Esophagus muscularis mucosa (tissue), 4 donors: ENCODE measurements around the gene CENPE. TPM values are rescaled to one million over a fixed set of nuclear protein-coding genes. Genes with fewer than 3 reads are reported as not detected.
"Not testable (repeated sequence)": the region's sequence is repeated elsewhere in the genome, so short reads cannot be mapped to it uniquely, and the experiment has no call there.

Experiments used
- DNase-seq: peaks from one replicate; pipeline ENCODE4 v3.0.0-alpha.2; 2017; ENCODE audit errors: extremely low spot score
- H3K27ac ChIP-seq, 4 donors: fragments of 200-600 bp; sonication (generic); replicated peaks in 1 of 4; 1 replicate in 3 of 4; 2 replicates in 1 of 4; pipeline ENCODE4 v1.5.1; 2016 to 2019; ENCODE audit warnings: mild to moderate bottlenecking in 1 of 4
- H3K27me3 ChIP-seq, 4 donors: fragments of 200-600 bp; sonication (generic); one replicate each; pipeline versions ENCODE4 v1.5.1 to v1.6.0; 2016 to 2019
- H3K36me3 ChIP-seq, 4 donors: fragments of 200-600 bp; sonication (generic); one replicate each; pipeline ENCODE4 v1.5.1; 2016 to 2019
- H3K4me1 ChIP-seq, 4 donors: fragments of 200-600 bp; sonication (generic); one replicate each; pipeline ENCODE4 v1.5.1; 2016 to 2019
- H3K4me3 ChIP-seq, 4 donors: fragments of 200-600 bp; sonication (generic); 1 replicate in 2 of 4; 2 replicates in 2 of 4; pipeline ENCODE4 v1.5.1; 2016 to 2019; ENCODE audit warnings: mild to moderate bottlenecking in 4 of 4, moderate library complexity in 1 of 4
- H3K9me3 ChIP-seq, 4 donors: fragments of 200-600 bp; sonication (generic); 1 replicate in 3 of 4; 2 replicates in 1 of 4; pipeline ENCODE4 v1.5.1; 2016 to 2019
- EP300 ChIP-seq: sonication (generic); formaldehyde crosslinking; IDR thresholded peaks from one replicate; pipeline ENCODE4 v1.6.1; 2017; ENCODE audit warnings: antibody characterized with exemption
- POLR2A ChIP-seq: fragments of 450-650 bp; IDR thresholded peaks from one replicate; pipeline ENCODE4 v1.6.1; 2017; ENCODE audit warnings: antibody characterized with exemption, moderate library complexity, mild to moderate bottlenecking, low read depth
- POLR2AphosphoS5 ChIP-seq, 2 donors: sonication (generic); formaldehyde crosslinking; IDR thresholded peaks; one replicate each; pipeline ENCODE4 v1.6.1; 2017; ENCODE audit warnings: antibody characterized with exemption in 2 of 2
- WGBS: methylation state at CpG from one replicate; pipeline ENCODE4 v1.1.5; 2018; 5-methylcytosine and 5-hydroxymethylcytosine counted together
- intact Hi-C: fragments of 100-400 bp; cut with DNase I; formaldehyde crosslinking; loops from one replicate; pipeline ENCODE4 v1.15.1; 2023
- total RNA-seq, 4 donors: library from RNA; depleted of rRNA; stranded (reverse); fragments of >200 nt; gene quantifications; one replicate each; pipeline versions ENCODE4 v1.1.0 to v1.2.1, GENCODE V29; 2016
- TF ChIP-seq, protein P1 (sequence below), 3 experiments: fragments of 200-600 bp in 2 of 3; fragments of 450-650 bp in 1 of 3; sonication (generic) in 2 of 3; IDR thresholded peaks; one replicate each; pipeline ENCODE4 v1.5.1; 2017 to 2019; ENCODE audit warnings: antibody characterized with exemption in 3 of 3, mild to moderate bottlenecking in 2 of 3, moderate library complexity in 1 of 3

Gene CENPE
- total RNA-seq, 4 donors from 2014 or later = 0.42 to 1.2 (median 0.69) TPM

DNA sequence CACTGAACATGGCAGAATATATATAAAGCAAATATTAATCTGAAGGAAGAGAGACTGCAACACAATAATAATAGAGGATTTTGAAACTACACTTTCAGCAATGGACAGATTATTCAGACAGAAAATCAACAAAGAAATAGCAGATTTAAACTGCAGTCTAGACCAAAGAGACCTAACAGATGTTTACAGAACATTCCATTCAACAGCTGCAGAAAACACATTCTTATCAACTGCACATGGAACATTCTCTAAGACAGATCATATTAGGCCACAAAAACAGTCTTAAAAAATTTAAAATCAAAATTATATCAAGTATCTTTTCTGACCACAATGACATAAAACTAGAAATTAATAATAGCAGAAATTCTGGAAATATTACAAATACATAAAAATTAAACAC, 27.1 kb downstream of the CENPE start:
- Histone ChIP-seq H3K4me1 (no peaks in the 10 kb centered on the region), H3K4me3 (no peak overlapping the region), H3K27ac (no peak overlapping the region), H3K27me3 (no peaks in the 10 kb centered on the region), H3K36me3 (peaks cover 0 to 9% (median 0%) of the 10 kb centered on the region in 4 donors), H3K9me3 (peaks cover 0 to 9% (median 3%) of the 10 kb centered on the region in 4 donors)
- DNase-seq = no peak
- intact Hi-C loops = no loop called here
- TF ChIP-seq, protein P1, sequence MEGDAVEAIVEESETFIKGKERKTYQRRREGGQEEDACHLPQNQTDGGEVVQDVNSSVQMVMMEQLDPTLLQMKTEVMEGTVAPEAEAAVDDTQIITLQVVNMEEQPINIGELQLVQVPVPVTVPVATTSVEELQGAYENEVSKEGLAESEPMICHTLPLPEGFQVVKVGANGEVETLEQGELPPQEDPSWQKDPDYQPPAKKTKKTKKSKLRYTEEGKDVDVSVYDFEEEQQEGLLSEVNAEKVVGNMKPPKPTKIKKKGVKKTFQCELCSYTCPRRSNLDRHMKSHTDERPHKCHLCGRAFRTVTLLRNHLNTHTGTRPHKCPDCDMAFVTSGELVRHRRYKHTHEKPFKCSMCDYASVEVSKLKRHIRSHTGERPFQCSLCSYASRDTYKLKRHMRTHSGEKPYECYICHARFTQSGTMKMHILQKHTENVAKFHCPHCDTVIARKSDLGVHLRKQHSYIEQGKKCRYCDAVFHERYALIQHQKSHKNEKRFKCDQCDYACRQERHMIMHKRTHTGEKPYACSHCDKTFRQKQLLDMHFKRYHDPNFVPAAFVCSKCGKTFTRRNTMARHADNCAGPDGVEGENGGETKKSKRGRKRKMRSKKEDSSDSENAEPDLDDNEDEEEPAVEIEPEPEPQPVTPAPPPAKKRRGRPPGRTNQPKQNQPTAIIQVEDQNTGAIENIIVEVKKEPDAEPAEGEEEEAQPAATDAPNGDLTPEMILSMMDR (IDR thresholded peaks at IDR 0.05) = no peak
- TF ChIP-seq POLR2A = no peak

DNA sequence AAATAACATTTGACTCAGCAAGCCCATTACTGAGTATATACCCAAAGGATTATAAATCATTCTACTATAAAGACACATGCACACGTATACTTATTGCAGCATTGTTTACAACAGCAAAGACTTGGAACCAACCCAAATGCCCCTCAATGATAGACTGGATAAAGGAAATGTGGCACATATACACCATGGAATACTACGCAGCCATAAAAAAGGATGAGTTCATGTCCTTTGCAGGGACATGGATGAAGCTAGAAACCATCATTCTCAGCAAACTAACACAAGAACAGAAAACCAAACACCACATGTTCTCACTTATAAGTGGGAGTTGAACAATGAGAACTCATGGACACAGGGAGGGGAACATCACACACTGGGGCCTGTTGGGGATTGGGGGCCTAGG, 28.4 kb downstream of the CENPE start:
- 97% methylated on average over 2 of the region's 2 CpGs for WGBS
- intact Hi-C loops, H3K27ac ChIP-seq, H3K4me3 ChIP-seq, DNase-seq, H3K36me3 ChIP-seq, H3K9me3 ChIP-seq, H3K4me1 ChIP-seq, H3K27me3 ChIP-seq: not testable (repeated sequence)

DNA sequence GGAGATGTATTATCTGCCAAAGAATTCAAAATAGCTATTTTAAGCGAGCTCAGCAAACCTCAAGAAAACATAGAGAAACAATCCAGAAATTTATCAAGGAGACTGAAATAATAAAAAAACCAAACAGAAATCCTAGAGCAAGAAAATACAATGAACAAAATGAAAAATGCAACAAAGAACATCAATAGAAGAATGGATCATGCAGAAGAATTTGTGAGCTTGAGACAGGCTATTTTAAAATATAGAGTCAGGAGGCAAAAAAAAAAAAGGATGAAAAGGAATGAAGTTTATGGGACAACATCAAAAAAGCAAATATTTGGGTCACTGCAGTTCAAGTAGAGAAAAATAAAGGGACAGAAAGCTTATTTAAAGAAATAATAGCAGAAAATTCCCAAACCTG, 29.1 kb downstream of the CENPE start:
- H3K9me3 ChIP-seq = peaks cover 0 to 9% (median 3%) of the 10 kb centered on the region in 4 donors
- H3K36me3 ChIP-seq = peaks cover 0 to 9% (median 0%) of the 10 kb centered on the region in 4 donors
- no peak overlapping the region for H3K4me3 ChIP-seq
- no peak for DNase-seq
- no peak overlapping the region for H3K27ac ChIP-seq
- H3K27me3 ChIP-seq = no peaks in the 10 kb centered on the region
- H3K4me1 ChIP-seq = no peaks in the 10 kb centered on the region
- TF ChIP-seq POLR2AphosphoS5 (IDR thresholded peaks at IDR 0.05) (no peak), EP300 (no peak), POLR2A (no peak)
- TF ChIP-seq, protein P1 (IDR thresholded peaks at IDR 0.05) = no peak
- intact Hi-C loops = no loop called here
- WGBS = 96% methylated on average over 1 of the region's 1 CpG

DNA sequence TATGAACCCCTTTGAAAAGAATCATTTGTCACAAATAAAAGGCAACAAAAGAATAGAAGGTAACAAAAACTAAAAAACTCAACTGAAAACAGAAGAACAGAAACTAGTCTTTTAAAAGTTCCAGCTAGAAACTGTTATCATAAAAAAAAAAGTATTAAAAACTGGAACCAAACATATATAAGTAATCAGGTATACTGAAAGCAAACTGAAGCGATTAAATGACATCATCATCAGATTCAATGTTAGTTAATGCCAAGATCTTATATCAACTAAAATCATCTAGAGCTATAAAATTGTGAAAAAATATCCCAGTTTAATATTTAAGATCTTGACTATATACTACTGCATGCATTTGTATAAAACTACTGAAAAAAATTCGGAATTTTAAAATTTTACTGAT, 36.0 kb downstream of the CENPE start:
- Histone ChIP-seq H3K9me3 (no peaks in the 10 kb centered on the region), H3K27me3 (no peaks in the 10 kb centered on the region), H3K4me1 (no peaks in the 10 kb centered on the region), H3K36me3 (no peaks in the 10 kb centered on the region), H3K4me3 (no peak overlapping the region), H3K27ac (no peak overlapping the region)
- 96% methylated on average over 2 of the region's 2 CpGs for WGBS
- intact Hi-C loops = no loop called here
- DNase-seq = no peak
- TF ChIP-seq EP300 (no peak), POLR2A (no peak), POLR2AphosphoS5 (IDR thresholded peaks at IDR 0.05) (no peak)
- TF ChIP-seq, protein P1 (IDR thresholded peaks at IDR 0.05) = no peak

DNA sequence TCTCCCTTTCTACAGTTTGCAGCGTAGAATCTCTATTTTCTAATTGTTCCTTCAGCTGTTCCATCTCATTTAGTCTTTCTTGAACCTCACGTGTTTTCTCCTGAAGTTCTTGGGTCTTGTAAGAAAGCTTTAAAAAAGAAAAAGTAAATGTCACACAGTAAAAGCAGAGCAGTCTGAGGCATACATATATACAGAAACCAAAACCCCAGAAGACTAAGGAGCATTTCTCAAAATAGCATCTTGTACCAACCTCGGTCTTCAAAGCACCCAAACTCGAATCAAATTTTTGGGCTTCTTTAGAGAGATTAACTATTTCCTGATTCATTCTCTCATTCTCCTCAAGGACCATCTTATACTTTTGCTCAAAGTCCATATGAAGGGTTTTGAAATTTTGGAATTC, 39.4 kb downstream of the CENPE start:
- TF ChIP-seq POLR2AphosphoS5 (IDR thresholded peaks at IDR 0.05) = no peak
- TF ChIP-seq, protein P1 (IDR thresholded peaks at IDR 0.05) = no peak
- no peak for TF ChIP-seq EP300
- no peak for TF ChIP-seq POLR2A
- Histone ChIP-seq H3K4me3 (no peak overlapping the region), H3K27ac (no peak overlapping the region), H3K9me3 (no peaks in the 10 kb centered on the region), H3K4me1 (no peaks in the 10 kb centered on the region), H3K27me3 (no peaks in the 10 kb centered on the region), H3K36me3 (no peaks in the 10 kb centered on the region)
- DNase-seq = no peak
- WGBS = 91% methylated on average over 4 of the region's 4 CpGs
- intact Hi-C loops = no loop called here
